Measurements from ENCODE around the gene GSK3A. TPM values are rescaled to one million over a fixed set of nuclear protein-coding genes. Genes with fewer than 3 reads are reported as not detected.

The GSK3A gene
- total and polyA plus RNA-seq, 2 of the 8 experiments (the other 6 are each of a cell fraction or from before 2014, with no cell fraction given) = 55.3 to 84.0 TPM

- no peak for TF ChIP-seq SAP30 (IDR thresholded peaks at IDR 0.05; ENCODE audit: insufficient read depth, insufficient replicate concordance, low read length)
- TF ChIP-seq CHD1 (IDR thresholded peaks at IDR 0.05; ENCODE audit: low read depth, low read length) = no peak
- TF ChIP-seq ATF3 (IDR thresholded peaks at IDR 0.05; ENCODE audit: insufficient read depth, low read depth, low read length) = no peak
- TF ChIP-seq TAF1 (IDR thresholded peaks at IDR 0.05; ENCODE audit: low read depth, low read length) = no peak
These were observed 17.3 kb downstream of the GSK3A start (continued) for GRCh38 chr19:42224940-42225717.
